ENCODE results near the gene SFT2D1. TPM values are rescaled to one million over a fixed set of nuclear protein-coding genes. Genes with fewer than 3 reads are reported as not detected.
A peak's percentile ranks its signal among the peaks of the same experiment; 100 is the strongest.
"Not testable (repeated sequence)": the region's sequence is repeated elsewhere in the genome, so short reads cannot be mapped to it uniquely, and the experiment has no call there.

Gene SFT2D1
- total RNA-seq, 1 experiment from 2014 or later: 119 TPM

- H3K9me3 ChIP-seq (ENCODE audit: low read length): no peaks in the 10 kb centered on the region
- no peak for DNase-seq
- H3K79me2 ChIP-seq (ENCODE audit: low read length): peaks cover 52% of the 10 kb centered on the region
These were observed 32.7 kb upstream of the SFT2D1 start for GRCh38 chr6:166375013-166375412.

GRCh38 chr6:166370489-166370888 is 28.1 kb upstream of the SFT2D1 start:
- no peaks in the 10 kb centered on the region; the same call in 1 of the 2 replicates for H3K36me3 ChIP-seq (ENCODE audit: insufficient read depth, low read length)
- no peak overlapping the region for H3K27ac ChIP-seq (ENCODE audit: low read length)
- no peak overlapping the region for H3K9ac ChIP-seq (ENCODE audit: low read length)
- H4K20me1 ChIP-seq (ENCODE audit: insufficient read depth, low read depth, low read length): no peaks in the 10 kb centered on the region
- H3K4me2 ChIP-seq (ENCODE audit: low read depth, low read length, poor library complexity, severe bottlenecking): no peak overlapping the region
- H3K9me3 ChIP-seq (ENCODE audit: low read length): no peaks in the 10 kb centered on the region
- H3K4me3 ChIP-seq (ENCODE audit: low read length): no peak overlapping the region
- no peaks in the 10 kb centered on the region for H3K9me2 ChIP-seq (replicated peaks; ENCODE audit: insufficient read depth, low read length)
- H3K27me3 ChIP-seq (ENCODE audit: low read length): no peaks in the 10 kb centered on the region
- no peak for DNase-seq
- peaks cover 18% of the 10 kb centered on the region for H3K4me1 ChIP-seq (ENCODE audit: low read length)
- no peak overlapping the region for H2AFZ ChIP-seq (ENCODE audit: low read length)
- H3K79me2 ChIP-seq (ENCODE audit: low read length): peaks cover 15% of the 10 kb centered on the region

More at GRCh38 chr6:166375013-166375412, 32.7 kb upstream of the SFT2D1 start:
- Histone ChIP-seq H4K20me1 (ENCODE audit: insufficient read depth, low read depth, low read length) (no peaks in the 10 kb centered on the region), H3K4me2 (ENCODE audit: low read depth, low read length, poor library complexity, severe bottlenecking) (no peak overlapping the region), H3K27ac (ENCODE audit: low read length) (no peak overlapping the region), H3K9me2 (replicated peaks; ENCODE audit: insufficient read depth, low read length) (no peaks in the 10 kb centered on the region), H3K27me3 (ENCODE audit: low read length) (no peaks in the 10 kb centered on the region), H3K9ac (ENCODE audit: low read length) (no peak overlapping the region), H3K4me3 (ENCODE audit: low read length) (no peak overlapping the region), H3K36me3 (ENCODE audit: insufficient read depth, low read length) (no peaks in the 10 kb centered on the region; the same call in 1 of the 2 replicates), H2AFZ (ENCODE audit: low read length) (no peak overlapping the region), H3K4me1 (ENCODE audit: low read length) (peaks cover 7% of the 10 kb centered on the region)

GRCh38 chr6:166369782-166370181 is 27.4 kb upstream of the SFT2D1 start:
- peaks cover 25% of the 10 kb centered on the region for H3K4me1 ChIP-seq (ENCODE audit: low read length)

GRCh38 chr6:166366921-166367320 is 24.6 kb upstream of the SFT2D1 start:
- H3K27ac ChIP-seq (ENCODE audit: low read length): no peak overlapping the region
- H3K4me2 ChIP-seq (ENCODE audit: low read depth, low read length, poor library complexity, severe bottlenecking): no peak overlapping the region
- H3K79me2 ChIP-seq (ENCODE audit: low read length): no peaks in the 10 kb centered on the region
- no peak for DNase-seq
- H3K9me2 ChIP-seq (replicated peaks; ENCODE audit: insufficient read depth, low read length): no peaks in the 10 kb centered on the region
- H3K9ac ChIP-seq (ENCODE audit: low read length): no peak overlapping the region
- no peak overlapping the region for H2AFZ ChIP-seq (ENCODE audit: low read length)
- H3K4me3 ChIP-seq (ENCODE audit: low read length): no peak overlapping the region
- H3K36me3 ChIP-seq (ENCODE audit: insufficient read depth, low read length): no peaks in the 10 kb centered on the region; the same call in 1 of the 2 replicates
- peaks cover 27% of the 10 kb centered on the region for H3K4me1 ChIP-seq (ENCODE audit: low read length)
- H3K27me3 ChIP-seq (ENCODE audit: low read length): no peaks in the 10 kb centered on the region
- no peaks in the 10 kb centered on the region for H3K9me3 ChIP-seq (ENCODE audit: low read length)
- no peaks in the 10 kb centered on the region for H4K20me1 ChIP-seq (ENCODE audit: insufficient read depth, low read depth, low read length)

More at GRCh38 chr6:166369782-166370181, 27.4 kb upstream of the SFT2D1 start:
- DNase-seq: no peak
- H3K9me2 ChIP-seq (replicated peaks; ENCODE audit: insufficient read depth, low read length): no peaks in the 10 kb centered on the region
- no peak overlapping the region for H2AFZ ChIP-seq (ENCODE audit: low read length)
- H3K79me2 ChIP-seq (ENCODE audit: low read length): peaks cover 15% of the 10 kb centered on the region
- no peaks in the 10 kb centered on the region; the same call in 1 of the 2 replicates for H3K36me3 ChIP-seq (ENCODE audit: insufficient read depth, low read length)
- H3K27ac ChIP-seq (ENCODE audit: low read length): 0 out of 2 replicates have a peak overlapping the region, but pooled peaks have one; percentile 3
- no peaks in the 10 kb centered on the region for H4K20me1 ChIP-seq (ENCODE audit: insufficient read depth, low read depth, low read length)
- no peaks in the 10 kb centered on the region for H3K27me3 ChIP-seq (ENCODE audit: low read length)
- no peak overlapping the region for H3K4me2 ChIP-seq (ENCODE audit: low read depth, low read length, poor library complexity, severe bottlenecking)
- H3K9me3 ChIP-seq (ENCODE audit: low read length): no peaks in the 10 kb centered on the region
- no peak overlapping the region for H3K4me3 ChIP-seq (ENCODE audit: low read length)
- no peak overlapping the region for H3K9ac ChIP-seq (ENCODE audit: low read length)

- H3K27me3 ChIP-seq (ENCODE audit: low read length): no peaks in the 10 kb centered on the region
- H3K79me2 ChIP-seq (ENCODE audit: low read length): no peaks in the 10 kb centered on the region
- H3K27ac ChIP-seq (ENCODE audit: low read length): peak overlapping the region; percentile 43
- H4K20me1 ChIP-seq (ENCODE audit: insufficient read depth, low read depth, low read length): no peaks in the 10 kb centered on the region
- H3K4me2 ChIP-seq (ENCODE audit: low read depth, low read length, poor library complexity, severe bottlenecking): peak overlapping the region; percentile 34
- H3K4me3 ChIP-seq (ENCODE audit: low read length): peak overlapping the region; percentile 4; the same call in 1 of the 2 replicates
- H3K36me3 ChIP-seq (ENCODE audit: insufficient read depth, low read length): no peaks in the 10 kb centered on the region; the same call in 1 of the 2 replicates
- DNase-seq: no peak
- H3K4me1 ChIP-seq (ENCODE audit: low read length): peaks cover 27% of the 10 kb centered on the region
- H3K9me3 ChIP-seq (ENCODE audit: low read length): no peaks in the 10 kb centered on the region
- no peak overlapping the region for H2AFZ ChIP-seq (ENCODE audit: low read length)
- H3K9me2 ChIP-seq (replicated peaks; ENCODE audit: insufficient read depth, low read length): no peaks in the 10 kb centered on the region
- no peak overlapping the region for H3K9ac ChIP-seq (ENCODE audit: low read length)
These were observed 23.5 kb upstream of the SFT2D1 start for GRCh38 chr6:166365806-166366205.

GRCh38 chr6:166365221-166365620 is 22.9 kb upstream of the SFT2D1 start:
- DNase-seq: no peak
- Histone ChIP-seq H3K4me1 (ENCODE audit: low read length) (peaks cover 27% of the 10 kb centered on the region), H3K9me2 (replicated peaks; ENCODE audit: insufficient read depth, low read length) (no peaks in the 10 kb centered on the region), H3K4me3 (ENCODE audit: low read length) (0 out of 2 replicates have a peak overlapping the region, but pooled peaks have one; percentile 17), H2AFZ (ENCODE audit: low read length) (no peak overlapping the region), H3K9me3 (ENCODE audit: low read length) (no peaks in the 10 kb centered on the region), H4K20me1 (ENCODE audit: insufficient read depth, low read depth, low read length) (no peaks in the 10 kb centered on the region), H3K4me2 (ENCODE audit: low read depth, low read length, poor library complexity, severe bottlenecking) (peak overlapping the region; percentile 34), H3K9ac (ENCODE audit: low read length) (no peak overlapping the region), H3K27ac (ENCODE audit: low read length) (peak overlapping the region; percentile 43; the same call in 1 of the 2 replicates), H3K79me2 (ENCODE audit: low read length) (no peaks in the 10 kb centered on the region), H3K36me3 (ENCODE audit: insufficient read depth, low read length) (no peaks in the 10 kb centered on the region; the same call in 1 of the 2 replicates), H3K27me3 (ENCODE audit: low read length) (no peaks in the 10 kb centered on the region)

- H3K27ac ChIP-seq (ENCODE audit: low read length): no peak overlapping the region
- H3K79me2 ChIP-seq (ENCODE audit: low read length): no peaks in the 10 kb centered on the region
- H3K27me3 ChIP-seq (ENCODE audit: low read length): no peaks in the 10 kb centered on the region
- H3K9ac ChIP-seq (ENCODE audit: low read length): no peak overlapping the region
- no peak overlapping the region for H3K4me3 ChIP-seq (ENCODE audit: low read length)
- no peaks in the 10 kb centered on the region for H3K9me3 ChIP-seq (ENCODE audit: low read length)
- no peaks in the 10 kb centered on the region for H3K9me2 ChIP-seq (replicated peaks; ENCODE audit: insufficient read depth, low read length)
- no peak for DNase-seq
- H4K20me1 ChIP-seq (ENCODE audit: insufficient read depth, low read depth, low read length): no peaks in the 10 kb centered on the region
- peaks cover 22% of the 10 kb centered on the region for H3K4me1 ChIP-seq (ENCODE audit: low read length)
- no peaks in the 10 kb centered on the region; the same call in 1 of the 2 replicates for H3K36me3 ChIP-seq (ENCODE audit: insufficient read depth, low read length)
- no peak overlapping the region for H3K4me2 ChIP-seq (ENCODE audit: low read depth, low read length, poor library complexity, severe bottlenecking)
- H2AFZ ChIP-seq (ENCODE audit: low read length): no peak overlapping the region
These were observed 22.1 kb upstream of the SFT2D1 start for GRCh38 chr6:166364456-166364855.

- not testable (repeated sequence) for H3K79me2 ChIP-seq (ENCODE audit: low read length); H3K36me3 ChIP-seq (ENCODE audit: insufficient read depth, low read length); H3K9me2 ChIP-seq (replicated peaks; ENCODE audit: insufficient read depth, low read length); H2AFZ ChIP-seq (ENCODE audit: low read length); H3K27me3 ChIP-seq (ENCODE audit: low read length); H3K4me3 ChIP-seq (ENCODE audit: low read length); H3K9me3 ChIP-seq (ENCODE audit: low read length); H3K27ac ChIP-seq (ENCODE audit: low read length); H3K9ac ChIP-seq (ENCODE audit: low read length); DNase-seq; H3K4me2 ChIP-seq (ENCODE audit: low read depth, low read length, poor library complexity, severe bottlenecking); H4K20me1 ChIP-seq (ENCODE audit: insufficient read depth, low read depth, low read length)
- H3K4me1 ChIP-seq (ENCODE audit: low read length): peaks cover 22% of the 10 kb centered on the region
These were observed 20.1 kb upstream of the SFT2D1 start for GRCh38 chr6:166362427-166362826.

Data from Karpas-422 (cell line).